HG03520 (cell line): ENCODE data around the gene RGP1.

Experiments
- ATAC-seq: cut with Tn5 transposase; IDR thresholded peaks from one replicate; pipeline ENCODE4 v1.9.1; 2021; ENCODE audit warnings: mild to moderate bottlenecking, moderate library complexity; ENCODE audit not compliant: unreplicated experiment

Gene RGP1

GRCh38 chr9:35718721-35719511 is 30.2 kb upstream of the RGP1 start:
- ATAC-seq, result no peak

GRCh38 chr9:35719546-35719945 is 29.5 kb upstream of the RGP1 start:
- ATAC-seq, result no peak

- no peak for ATAC-seq
These were observed 25.7 kb upstream of the RGP1 start for GRCh38 chr9:35723426-35723825.

- no peak for ATAC-seq
These were observed 25.2 kb upstream of the RGP1 start for GRCh38 chr9:35723908-35724307.

- no peak for ATAC-seq
These were observed 23.7 kb upstream of the RGP1 start for GRCh38 chr9:35725362-35725761.

GRCh38 chr9:35726931-35727330 is 22.2 kb upstream of the RGP1 start:
- ATAC-seq, result no peak

- ATAC-seq, result no peak
These were observed 21.4 kb upstream of the RGP1 start for GRCh38 chr9:35727676-35728040.

GRCh38 chr9:35728041-35728971 is 20.8 kb upstream of the RGP1 start:
- no peak for ATAC-seq

- no peak for ATAC-seq
These were observed 20.0 kb upstream of the RGP1 start for GRCh38 chr9:35729101-35729500.

GRCh38 chr9:35729700-35730485 is 19.2 kb upstream of the RGP1 start:
- no peak for ATAC-seq

- no peak for ATAC-seq
These were observed 18.6 kb upstream of the RGP1 start for GRCh38 chr9:35730486-35730854.

GRCh38 chr9:35731415-35732184 is 17.5 kb upstream of the RGP1 start:
- ATAC-seq, result no peak

GRCh38 chr9:35732185-35732799 is 16.8 kb upstream of the RGP1 start, which contains the start of the genes CREB3 and TLN1:
Gene CREB3, plus strand, starts transcription at chr9:35732666. Its CDS starts 107 bp downstream, at chr9:35732773.
Gene TLN1, minus strand, starts transcription at chr9:35732195. Its CDS starts 6,501 bp downstream, at chr9:35725694.
- ATAC-seq, result peak; percentile 68

- peak; percentile 6 for ATAC-seq
These were observed 16.1 kb upstream of the RGP1 start for GRCh38 chr9:35732800-35733541.

- no peak for ATAC-seq
These were observed 15.0 kb upstream of the RGP1 start for GRCh38 chr9:35734096-35734495.

GRCh38 chr9:35736201-35736633 is 12.9 kb upstream of the RGP1 start:
- no peak for ATAC-seq

- ATAC-seq, result no peak
These were observed 11.9 kb upstream of the RGP1 start for GRCh38 chr9:35737143-35737542.

- no peak for ATAC-seq
These were observed 10.9 kb upstream of the RGP1 start for GRCh38 chr9:35738186-35738585.

- no peak for ATAC-seq
These were observed 10.2 kb upstream of the RGP1 start for GRCh38 chr9:35738924-35739323.
